NCI-H1048 (cell line): ENCODE results near the gene MYO15B.
"Not testable (repeated sequence)": the region's sequence is repeated elsewhere in the genome, so short reads cannot be mapped to it uniquely, and the experiment has no call there.

Experiments used
- DNase-seq: peaks from one replicate; lab custom pipeline; 2025; lab: John Stamatoyannopoulos, UW

Gene MYO15B

DNA sequence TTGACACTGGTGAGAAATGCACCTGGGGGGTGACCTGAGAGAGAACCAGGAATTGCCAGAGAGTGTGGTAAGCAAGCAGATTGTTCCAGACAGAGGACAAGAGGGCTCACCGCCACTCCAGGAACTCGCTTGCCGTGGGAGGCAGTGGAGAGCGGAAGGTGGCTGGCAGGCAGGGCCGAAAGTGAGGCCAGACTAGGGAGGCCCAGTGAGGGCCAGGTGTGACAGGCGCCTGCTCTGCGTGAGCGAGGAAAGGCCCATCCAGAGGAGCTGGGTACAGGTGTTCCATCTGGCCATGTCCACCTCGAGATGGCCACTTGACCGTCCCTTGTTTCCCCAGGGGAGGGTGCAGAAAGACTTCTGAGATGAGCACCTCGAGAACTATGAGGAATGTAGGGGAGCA lies 11.9 kb upstream of the MYO15B start:
- DNase-seq: no peak

DNA sequence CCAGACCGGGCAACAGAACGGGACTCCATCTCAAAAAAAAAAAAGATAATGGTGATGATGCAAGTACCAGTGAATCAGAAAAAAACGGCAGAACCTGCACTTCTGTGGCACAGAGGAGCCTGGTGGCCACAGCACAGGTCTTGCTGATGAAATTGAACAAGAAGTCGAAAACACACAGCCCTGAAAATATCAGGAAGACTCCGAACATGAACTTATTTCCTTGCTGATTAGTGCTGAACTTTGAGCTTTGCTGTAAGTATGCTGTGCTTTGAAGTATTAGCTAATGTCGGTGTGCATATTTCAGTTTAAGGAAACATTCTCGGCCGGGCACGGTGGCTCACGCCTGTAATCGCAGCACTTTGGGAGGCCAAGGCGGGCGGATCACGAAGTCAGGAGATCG lies 10.9 kb upstream of the MYO15B start:
- DNase-seq: no peak

DNA sequence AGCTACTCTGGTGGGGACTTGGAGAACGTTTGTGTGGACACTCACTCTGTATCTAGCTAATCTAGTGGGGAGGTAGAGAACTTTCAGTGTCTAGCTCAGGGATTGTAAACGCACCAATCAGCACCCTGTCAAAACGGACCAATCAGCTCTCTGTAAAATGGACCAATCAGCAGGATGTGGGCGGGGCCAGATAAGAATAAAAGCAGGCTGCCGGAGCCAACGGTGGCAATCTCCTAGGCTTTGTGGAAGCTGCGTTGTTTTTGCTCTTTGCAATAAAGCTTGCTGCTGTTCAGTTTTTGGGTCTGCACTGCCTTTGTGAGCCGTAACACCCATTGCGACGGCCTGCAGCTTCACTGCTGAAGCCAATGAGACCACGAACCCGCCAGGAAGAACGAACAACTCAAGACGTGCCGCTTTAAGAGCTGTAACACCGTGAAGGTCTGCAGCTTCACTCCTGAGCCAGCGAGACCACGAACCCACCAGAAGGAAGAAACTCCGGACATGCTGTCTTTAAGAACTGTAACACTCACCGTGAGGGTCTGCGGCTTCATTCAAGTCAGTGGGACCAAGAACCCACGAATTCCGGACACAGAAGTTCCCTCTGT lies 6.4 kb upstream of the MYO15B start:
- DNase-seq: not testable (repeated sequence)

DNA sequence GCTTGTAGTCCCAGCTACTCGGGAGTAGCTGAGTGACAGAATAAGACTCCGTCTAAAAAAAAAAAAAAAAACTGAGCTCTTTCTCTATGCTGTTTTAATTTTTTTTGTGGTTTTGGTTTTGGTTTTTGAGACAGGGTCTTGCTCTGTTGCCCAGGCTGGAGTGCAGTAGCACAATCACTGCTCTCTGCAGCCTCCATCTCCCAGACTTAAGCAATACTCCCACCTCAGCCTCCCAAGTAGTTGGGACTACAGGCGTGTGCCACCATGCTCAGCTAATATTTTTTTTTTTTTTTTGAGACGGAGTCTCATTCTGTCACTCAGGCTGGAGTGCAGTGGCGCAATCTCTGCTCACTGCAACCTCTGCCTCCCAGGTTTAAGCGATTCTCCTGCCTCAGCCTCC lies 4.4 kb upstream of the MYO15B start:
- DNase-seq: not testable (repeated sequence)

DNA sequence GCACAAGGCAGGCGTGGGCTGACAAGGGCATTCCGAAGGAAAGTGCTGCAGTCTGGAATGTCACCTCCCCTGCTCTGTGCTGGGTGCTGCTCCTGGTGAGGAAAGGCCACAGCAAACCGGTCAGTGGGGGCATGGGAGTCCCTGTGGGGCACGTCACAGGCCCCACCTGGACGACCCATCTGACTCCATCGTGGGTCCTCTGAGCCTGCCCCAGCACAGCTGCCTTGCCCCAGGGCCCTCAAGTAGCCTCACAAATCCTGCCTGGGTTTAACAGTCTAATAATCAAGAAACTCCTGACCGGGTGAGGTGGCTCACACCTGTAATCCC lies 2.8 kb upstream of the MYO15B start:
- no peak for DNase-seq

DNA sequence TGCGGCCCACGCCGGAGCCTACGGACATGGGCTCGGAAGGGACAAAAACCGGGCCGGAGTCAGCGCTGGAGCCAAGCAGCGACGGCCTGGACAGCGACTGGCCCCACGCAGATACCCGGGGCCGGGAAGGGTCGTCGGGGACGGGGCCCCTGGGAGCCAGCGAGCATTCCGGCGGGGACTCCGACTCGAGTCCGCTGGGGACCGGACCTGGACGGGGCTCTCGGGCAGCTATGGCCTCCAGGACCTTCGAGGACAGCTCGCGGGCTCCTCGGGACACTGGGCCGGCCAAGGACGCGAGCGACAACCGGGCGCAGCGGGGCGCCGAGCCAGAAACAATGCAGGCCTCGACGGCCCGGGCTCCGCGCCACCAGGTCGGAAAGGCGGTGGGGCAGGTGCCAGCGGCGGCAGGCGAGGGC lies 1.0 kb downstream of the MYO15B start:
- no peak for DNase-seq

DNA sequence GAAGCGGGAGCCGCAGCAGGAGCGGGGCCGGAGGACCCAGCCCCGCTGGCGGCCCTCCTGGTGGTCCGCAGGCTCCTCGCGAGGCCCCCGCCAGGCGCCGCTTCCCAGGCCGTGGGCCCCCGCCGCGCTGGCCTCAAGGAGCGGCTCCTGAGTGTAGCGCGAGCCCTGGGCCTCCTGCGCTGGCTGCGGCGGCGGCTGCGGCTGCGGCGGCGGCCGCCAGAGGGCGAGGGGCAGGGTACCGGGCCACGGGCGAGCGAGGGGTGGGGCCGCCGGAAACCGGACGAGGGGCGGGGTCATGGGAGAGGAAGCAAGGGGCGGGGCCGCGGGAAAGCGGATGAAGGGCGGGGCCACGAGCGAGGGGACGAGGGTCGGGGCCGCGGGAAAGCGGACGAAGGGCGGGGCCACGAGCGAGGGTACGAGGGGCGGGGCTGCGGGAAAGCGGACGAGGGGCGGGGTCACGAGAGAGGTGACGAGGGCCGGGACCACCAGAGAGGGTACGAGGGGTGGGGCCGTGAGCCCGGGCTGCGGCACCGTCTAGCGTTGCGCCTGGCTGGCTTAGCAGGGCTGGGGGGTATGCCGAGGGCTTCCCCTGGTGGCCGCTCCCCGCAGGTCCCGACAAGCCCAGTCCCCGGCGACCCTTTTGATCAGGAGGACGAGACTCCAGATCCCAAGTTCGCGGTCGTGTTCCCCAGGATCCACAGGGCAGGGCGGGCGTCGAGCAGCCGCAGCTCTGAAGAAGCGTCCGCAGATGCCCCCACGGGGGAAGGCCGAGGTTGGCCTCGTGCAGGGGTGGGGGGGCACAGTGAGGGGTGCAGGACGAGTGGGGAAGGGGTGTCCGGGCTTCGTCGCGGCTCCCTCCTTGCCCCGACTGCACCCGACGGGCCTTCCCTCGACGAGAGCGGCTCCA lies 1.7 kb downstream of the MYO15B start:
- DNase-seq: peak; percentile 80

DNA sequence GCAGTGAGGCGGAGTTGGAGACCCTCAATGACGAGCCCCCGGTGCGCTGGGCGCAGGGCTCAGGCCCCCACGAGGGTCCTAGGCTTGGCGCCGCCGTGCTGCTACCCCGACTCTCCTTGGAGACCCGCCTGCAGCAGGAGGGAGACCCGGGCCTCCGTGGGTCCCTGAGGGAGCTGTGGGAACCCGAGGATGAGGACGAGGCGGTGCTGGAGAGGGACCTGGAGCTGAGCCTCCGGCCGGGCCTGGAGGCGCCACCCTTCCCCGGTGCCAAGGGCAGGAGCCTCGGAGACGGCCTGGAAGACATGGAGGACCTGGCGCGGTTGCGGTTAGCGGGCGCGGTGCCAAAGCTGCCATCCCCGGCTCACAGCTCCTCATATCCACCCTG lies 2.3 kb downstream of the MYO15B start:
- no peak for DNase-seq

DNA sequence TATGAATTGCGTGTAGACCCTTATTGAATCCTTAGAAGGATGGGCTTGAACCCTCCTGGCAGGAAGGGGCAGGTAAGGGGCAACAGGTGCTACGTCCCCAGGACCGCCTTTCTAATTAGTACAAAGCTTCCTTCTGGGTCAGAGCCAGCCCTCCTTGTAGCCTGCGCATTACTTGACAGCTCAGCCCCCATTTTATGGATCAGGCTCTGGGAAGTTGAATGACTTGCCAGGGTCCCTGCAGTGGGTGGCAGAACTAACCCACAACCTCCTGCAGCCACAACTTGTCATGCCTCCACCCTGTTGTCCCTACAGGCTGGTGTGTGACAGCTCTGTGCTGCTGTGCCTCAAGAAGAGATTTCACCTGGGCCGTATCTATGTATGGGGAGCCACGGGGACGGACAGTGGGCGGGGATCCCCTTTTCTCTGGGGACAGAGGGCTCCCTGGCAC lies 2.7 kb downstream of the MYO15B start:
- no peak for DNase-seq

DNA sequence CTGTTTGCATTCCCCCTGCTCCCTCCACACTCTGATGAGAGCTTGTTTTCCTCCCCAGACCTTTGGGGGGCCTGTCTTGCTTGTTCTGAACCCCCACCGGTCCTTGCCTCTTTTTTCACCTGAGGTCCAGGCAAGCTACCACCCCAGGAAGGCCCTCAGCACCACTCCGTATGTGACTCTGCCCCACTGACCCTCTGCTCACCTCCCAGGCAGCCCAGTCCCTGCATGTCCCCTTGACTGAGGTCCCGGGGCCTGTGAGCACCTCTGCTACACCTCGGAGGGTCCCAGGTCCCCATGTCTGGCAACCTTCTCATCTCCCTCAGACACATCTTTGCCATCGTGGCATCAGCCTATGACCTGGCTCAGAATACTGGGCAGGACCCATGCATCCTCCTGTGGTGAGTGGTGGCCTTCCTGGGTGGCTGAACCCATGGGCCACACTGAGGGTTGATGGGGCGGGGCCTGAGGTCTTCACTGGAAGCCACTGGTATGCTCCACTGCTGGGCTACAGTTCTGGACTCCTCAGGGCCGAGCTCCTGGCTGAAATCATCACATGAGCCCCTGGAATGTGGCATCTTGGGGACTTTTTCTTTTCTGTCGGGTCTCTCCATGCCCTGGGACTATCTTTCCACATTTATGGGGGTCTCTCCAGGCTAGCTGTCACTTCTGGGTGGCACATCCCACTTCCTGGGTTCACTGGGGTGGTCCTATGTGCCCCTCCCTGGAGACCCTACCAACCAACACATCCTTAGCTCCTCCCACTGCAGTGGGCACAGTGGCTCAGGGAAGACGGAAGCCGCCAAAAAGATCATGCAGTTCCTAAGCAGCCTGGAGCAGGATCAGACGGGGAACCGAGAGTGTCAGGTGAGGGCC lies 3.5 kb downstream of the MYO15B start:
- no peak for DNase-seq

DNA sequence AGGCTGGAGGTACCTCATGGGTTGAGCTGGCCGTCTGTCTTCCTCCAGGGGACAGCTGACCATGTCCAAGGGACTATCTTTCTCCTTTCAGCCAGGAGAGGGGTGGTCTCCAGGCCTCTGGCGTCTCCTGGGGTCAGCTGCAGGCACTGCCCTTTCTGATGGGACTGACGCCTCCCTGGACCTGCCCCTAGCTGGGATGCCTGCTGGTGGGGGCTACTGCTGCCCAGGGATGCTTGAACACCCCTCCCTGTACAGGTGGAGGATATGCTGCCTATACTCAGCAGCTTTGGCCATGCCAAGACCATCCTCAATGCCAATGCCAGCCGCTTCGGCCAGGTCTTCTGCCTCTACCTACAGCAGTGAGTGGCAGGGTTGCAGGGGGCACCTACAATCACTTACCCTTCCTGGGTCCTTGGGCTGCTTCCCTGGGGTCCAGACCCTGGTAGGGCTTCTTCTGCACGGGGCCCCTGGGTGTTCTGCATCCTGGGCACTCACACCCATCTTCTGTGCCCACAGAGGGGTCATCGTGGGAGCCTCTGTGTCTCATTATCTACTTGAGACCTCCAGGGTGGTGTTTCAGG lies 4.2 kb downstream of the MYO15B start:
- DNase-seq: no peak

DNA sequence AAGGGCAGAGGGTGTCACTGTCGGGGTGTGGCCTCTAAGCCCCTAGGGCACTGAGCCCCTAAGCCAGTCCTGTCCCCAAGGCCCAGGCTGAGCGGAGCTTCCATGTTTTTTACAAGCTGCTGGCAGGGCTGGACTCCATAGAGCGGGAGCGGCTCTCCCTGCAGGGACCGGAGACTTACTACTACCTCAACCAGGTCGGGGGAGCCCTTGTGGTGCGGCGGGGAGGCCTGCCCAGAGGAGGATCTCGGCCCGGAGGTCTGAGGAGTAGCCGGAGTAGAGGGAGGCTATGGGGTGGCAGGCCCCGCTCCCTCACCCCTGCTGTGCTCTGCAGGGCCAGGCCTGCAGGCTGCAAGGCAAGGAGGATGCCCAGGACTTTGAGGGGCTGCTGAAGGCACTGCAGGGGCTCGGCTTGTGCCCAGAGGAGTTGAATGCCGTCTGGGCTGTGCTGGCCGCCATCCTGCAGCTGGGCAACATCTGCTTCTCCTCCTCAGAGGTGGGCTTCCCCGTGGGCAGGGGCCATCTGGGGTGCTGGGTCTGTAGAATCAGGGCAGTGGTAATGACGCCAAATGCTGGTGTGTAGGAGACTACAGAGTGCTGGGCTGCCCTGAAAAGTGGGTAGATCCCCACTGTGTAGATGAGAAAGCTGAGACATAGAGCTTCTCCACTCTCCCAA lies 4.9 kb downstream of the MYO15B start:
- DNase-seq: no peak

DNA sequence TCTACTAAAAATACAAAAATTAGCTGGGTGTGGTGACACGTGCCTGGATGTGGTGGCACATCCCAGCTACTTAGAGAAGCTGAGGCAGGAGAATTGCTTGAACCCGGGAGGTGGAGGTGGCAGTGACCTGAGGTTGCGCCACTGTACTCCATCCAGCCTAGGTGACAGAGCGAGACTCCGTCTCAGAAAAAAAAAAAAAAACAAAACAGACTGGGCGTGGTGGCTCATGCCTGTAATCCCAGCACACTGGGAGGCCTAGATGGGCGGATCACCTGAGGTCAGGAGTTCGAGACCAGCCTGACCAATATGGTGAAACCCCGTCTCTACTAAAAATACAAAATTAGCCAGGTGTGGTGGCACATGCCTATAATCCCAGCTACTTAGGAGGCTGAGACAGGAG lies 5.8 kb downstream of the MYO15B start:
- DNase-seq: not testable (repeated sequence)

DNA sequence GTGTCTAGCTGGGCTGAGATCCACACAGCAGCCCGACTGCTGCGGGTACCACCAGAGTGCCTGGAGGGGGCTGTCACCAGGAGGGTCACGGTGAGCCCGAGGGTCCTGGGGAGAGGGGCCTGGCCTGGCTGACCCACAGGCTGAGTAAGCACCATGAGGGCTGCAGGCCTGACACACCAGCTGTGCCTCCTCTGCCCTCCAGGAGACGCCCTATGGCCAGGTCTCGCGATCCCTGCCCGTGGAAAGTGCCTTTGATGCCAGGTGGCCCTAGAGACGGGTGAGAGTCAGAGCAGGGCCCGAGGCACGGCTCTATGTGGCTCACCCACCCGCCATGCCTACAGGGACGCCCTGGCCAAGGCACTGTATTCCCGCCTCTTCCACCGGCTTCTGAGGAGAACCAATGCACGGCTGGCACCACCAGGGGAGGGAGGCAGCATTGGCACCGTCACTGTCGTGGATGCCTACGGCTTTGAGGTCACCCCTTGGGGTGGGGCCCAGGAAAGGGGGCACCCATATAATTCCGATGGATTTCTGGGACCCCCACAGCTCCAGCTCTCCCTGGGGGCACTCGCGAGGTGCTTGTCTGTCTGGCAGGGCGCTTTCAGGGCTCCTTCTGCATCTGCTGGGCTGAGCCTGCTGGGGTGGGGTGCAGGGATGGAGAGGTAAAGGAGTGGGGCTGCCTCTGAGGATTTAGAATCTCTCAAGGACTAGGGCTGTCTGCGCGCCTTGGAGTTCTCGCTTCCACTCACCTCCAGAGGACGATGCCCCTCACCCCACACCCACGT lies 7.1 kb downstream of the MYO15B start:
- DNase-seq: no peak

DNA sequence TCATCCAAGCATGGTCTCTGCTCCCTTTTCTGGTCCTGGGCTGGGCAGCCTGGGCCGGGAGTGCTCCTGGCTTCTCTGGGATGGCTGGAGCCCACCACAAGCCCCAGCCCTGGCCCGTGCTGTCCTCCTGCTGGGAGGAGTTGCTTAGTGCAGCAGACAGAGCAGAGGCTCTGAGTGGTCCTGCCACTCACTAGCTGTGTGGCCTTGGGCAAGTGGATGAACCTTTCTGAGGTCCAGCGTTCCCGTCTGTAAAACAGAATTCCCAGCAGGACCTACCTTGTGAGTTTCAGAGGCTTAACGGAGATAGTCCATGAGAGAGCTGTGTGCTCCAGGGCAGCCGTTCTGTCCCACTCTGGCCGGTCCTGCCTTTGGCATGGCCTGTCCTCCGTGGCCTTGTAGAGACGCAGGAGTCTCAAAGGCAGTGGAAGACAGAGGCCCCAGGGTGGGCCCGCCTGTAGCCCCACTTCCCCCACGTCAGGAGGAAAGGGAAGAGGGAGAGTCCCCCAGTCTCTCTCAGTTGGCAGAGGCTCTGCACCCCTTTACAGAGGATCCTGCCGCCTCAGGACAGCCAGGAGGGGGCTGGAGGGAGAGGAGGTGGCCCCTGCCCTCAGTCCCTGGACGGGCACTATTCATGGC lies 7.8 kb downstream of the MYO15B start:
- DNase-seq: no peak

DNA sequence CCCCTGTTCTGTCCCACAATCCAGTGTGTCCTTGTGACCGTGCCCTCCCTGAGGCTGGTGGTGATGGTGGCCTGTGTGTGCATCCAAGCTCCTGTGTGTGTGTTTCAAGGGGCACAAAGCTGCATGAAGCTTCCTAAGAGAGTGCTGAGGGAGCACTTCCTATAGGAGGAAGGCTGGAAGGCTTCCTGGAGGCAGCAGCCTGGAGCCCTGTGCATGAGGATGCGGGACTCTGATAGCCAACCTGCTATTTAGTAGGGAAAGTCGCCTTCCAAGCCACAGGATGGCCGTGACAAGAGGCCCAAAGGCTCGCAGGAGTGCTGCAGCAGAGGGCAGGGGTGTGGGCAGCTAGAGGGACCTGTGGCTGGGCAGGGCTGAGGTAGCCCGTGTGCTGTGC lies 8.3 kb downstream of the MYO15B start:
- no peak for DNase-seq

DNA sequence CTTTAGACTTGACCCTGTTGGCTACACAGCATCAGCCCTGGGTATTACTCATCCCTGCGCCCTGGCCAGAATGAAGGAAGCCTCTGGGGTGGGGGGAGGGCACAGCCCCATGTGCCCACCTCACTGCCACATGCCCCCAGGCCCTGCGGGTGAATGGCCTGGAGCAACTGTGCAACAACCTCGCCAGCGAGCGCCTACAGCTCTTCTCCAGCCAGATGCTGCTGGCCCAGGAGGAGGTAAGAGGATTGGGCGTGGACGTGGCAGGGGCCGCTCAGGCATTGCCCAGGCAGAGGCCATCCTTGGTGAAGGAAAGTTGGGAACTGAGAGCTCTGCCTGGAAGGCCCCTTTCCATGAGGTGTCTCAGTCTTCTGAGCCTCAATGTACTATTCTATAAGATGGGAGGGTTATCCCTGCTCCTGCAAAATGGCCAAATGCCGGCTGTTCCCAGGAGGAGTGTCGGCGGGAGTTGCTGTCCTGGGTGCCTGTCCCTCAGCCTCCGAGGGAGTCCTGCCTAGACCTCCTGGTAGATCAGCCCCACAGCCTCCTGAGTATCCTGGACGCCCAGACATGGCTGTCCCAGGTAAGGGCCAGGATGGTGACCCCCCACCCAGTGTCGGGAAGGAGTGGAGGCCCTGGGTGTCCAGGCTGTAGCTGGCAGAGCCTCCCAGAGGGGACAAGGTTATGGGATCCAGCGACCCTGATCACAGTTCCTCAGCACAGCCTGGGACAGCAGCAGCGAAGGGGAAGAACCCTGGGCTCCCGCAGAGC lies 8.9 kb downstream of the MYO15B start:
- DNase-seq: no peak

DNA sequence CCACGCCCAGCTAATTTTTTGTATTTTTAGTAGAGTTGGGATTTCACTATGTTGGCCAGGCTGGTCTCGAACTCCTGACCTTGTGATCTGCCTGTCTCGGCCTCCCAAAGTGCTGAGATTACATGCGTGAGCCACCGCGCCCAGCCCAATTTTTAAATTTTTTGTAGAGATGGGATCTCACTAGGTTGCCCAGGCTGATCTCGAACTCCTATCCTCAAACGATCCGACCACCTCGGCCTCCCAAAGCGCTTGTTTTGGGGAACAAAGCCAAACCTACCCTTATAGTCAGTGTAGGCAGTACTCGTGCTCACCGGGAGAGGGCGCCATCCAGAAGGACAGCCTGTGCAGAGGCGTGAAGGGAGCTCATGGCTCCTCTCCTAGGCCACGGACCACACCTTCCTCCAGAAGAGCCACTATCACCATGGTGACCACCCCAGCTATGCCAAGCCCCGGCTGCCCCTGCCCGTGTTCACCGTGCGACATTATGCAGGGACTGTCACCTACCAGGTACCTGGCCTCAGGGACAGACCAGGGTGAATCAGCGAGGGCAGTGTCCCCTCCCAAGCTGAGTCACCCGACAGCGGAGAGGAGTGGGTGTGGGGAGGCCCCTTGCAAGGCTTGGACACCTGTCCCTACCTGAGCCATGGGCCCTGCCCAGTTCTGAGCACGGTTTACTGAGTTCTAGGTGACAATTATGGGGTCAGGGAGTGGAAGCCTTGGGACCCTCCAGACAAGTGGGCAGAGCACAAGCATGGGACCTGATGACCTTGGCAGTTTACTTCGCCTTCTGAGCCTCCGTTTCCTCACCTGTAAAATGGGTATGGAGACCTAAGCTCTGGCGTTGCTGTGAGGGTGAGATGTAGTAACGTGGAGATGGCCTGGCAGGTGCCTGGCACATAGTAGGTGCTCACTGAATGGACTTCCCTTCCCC lies 13.7 kb downstream of the MYO15B start:
- DNase-seq: peak; percentile 71

DNA sequence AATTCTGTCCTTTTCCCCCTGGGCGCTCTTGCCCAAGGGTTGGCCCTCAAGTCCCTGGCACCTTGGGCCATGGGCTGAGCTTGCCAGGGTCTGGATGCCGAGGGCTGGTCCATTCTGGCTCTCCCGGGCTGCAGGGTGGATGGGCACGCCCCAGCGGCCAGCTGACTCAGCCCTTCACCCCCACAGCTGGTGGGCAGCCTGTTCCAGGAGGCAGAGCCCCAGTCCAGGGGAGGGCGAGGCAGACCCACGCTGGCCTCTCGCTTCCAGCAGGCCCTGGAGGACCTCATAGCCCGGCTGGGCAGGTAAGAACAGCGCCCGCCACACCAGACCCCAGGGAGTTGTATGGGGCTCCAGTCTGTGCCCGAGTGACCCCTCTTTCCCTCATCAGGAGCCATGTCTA lies 15.0 kb downstream of the MYO15B start:
- DNase-seq: no peak
